ENCODE data around the gene HOXB6.

HOXB6 gene

DNA sequence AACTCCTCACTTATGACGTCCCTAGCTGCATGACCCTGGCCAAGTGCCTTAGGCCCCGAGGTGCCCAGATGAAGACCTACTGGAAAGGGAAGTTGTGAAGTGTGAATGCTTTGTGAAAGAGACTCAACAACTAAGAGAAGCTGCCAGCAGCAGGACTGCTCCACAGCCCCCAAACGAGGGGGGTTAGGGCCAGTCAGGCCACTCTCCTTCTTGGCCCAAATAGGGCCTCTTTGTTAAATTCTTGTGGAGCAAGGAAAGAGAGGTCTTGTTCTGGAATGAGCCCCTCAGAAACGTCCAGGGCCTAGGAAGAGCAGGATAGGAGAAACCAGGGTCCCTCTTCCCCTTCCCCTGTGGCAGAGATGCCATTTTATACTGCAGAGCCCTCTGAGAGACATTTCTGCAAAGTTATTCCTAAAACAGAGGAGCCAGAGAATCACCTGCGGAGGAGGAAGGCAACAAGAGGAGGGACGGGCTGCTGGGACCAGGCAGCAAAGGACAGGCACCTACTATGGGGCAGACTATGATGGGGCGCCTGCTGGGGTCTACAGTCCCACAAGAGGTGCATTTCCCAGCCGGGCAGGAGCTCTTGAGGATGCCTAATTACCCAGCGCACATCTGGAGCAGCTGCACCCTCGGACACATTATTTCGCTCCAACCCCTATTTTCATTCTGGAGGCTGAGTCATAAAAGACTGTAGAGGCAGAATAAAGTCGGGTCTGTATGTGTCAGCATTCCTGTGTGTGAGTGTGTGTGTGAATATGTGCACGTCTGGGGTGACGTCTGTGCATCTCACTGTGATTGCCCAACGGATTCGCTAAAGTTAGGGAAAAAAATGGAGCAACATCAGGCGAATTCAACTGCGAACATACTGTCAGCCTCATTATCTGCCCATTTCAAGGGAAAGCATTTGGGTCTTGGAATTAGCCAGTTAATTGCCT, 32.8 kb upstream of the HOXB6 start:
- Histone ChIP-seq H3K4me1 (ENCODE audit: control insufficient read depth, low read depth, low read length) (peaks cover 3% of the 10 kb centered on the region), H2BK5ac (ENCODE audit: low read length) (no peak overlapping the region), H3K23ac (ENCODE audit: low read length) (no peak overlapping the region), H4K8ac (ENCODE audit: low read depth, low read length) (no peak overlapping the region), H3K36me3 (ENCODE audit: control insufficient read depth, insufficient read depth, low read length) (no peaks in the 10 kb centered on the region), H2BK120ac (ENCODE audit: low read depth, low read length) (no peak overlapping the region), H3K9ac (ENCODE audit: low read length) (no peak overlapping the region), H3K4ac (ENCODE audit: low read depth, low read length) (no peak overlapping the region), H2AK5ac (ENCODE audit: low read length) (no peak overlapping the region), H3K27me3 (ENCODE audit: insufficient read depth, low read length, poor library complexity) (peaks cover 84% of the 10 kb centered on the region), H2BK15ac (replicated peaks; ENCODE audit: low read depth) (no peak overlapping the region), H3K79me2 (ENCODE audit: control insufficient read depth, insufficient read depth, low read length) (no peaks in the 10 kb centered on the region), H3K56ac (ENCODE audit: low read length) (no peak overlapping the region), H4K5ac (ENCODE audit: low read length) (no peak overlapping the region), H3K27ac (ENCODE audit: low read depth, low read length) (no peak overlapping the region), H3K4me3 (ENCODE audit: low read length) (no peak overlapping the region), H3K18ac (ENCODE audit: low read length) (no peak overlapping the region), H3K79me1 (ENCODE audit: low read length) (no peaks in the 10 kb centered on the region), H3K4me2 (ENCODE audit: low read length) (no peak overlapping the region)
- no CpG with 5 or more reads among the region's 18 CpGs for WGBS (ENCODE audit: extremely low coverage, insufficient coverage, low lambda C conversion rate)
- no peak for DNase-seq

DNA sequence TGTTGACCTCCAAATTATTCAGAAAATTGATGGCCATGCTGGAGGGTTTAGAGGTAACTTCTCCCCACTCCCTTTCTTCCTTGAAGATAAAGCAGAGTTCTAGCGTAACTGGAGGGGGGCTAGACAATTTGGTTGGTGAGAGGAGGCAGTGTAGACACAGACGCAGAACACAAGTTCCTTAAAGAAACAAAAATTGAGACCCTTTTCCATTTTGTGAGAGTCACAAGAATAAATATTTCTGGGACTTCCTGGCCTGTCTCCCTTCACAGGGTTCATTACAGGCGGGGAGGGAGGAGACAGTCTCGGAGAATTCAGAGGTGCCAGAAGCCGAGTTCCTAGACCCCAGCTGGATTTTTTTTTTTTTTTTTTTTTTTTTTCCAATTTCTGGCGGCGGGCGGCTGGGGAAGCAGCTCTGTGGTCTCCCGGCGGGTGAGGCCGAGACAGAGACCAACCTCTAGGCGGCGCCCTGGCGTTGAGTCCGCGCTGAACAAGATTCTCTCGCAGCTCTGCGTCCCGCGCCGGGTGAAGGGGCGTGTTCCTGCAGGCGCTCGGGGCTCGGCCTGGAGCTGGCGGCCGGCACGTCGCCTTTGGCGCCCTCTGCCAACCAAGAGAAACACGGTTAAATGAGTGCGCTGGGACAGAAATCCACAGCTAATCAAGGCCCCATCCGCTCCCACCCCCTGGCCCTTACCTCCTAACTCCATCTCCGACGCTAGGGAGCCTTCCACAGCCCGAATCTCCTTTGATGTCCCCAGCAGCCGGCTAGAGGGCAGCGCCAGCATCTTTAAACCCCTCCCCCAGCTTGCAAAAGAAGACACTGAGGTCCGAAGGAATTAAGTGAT, 31.6 kb upstream of the HOXB6 start:
- Histone ChIP-seq H3K27ac (ENCODE audit: low read depth, low read length) (no peak overlapping the region), H3K4me1 (ENCODE audit: control insufficient read depth, low read depth, low read length) (no peaks in the 10 kb centered on the region), H2BK15ac (replicated peaks; ENCODE audit: low read depth) (no peak overlapping the region), H2BK5ac (ENCODE audit: low read length) (no peak overlapping the region), H3K79me1 (ENCODE audit: low read length) (no peaks in the 10 kb centered on the region), H3K27me3 (ENCODE audit: insufficient read depth, low read length, poor library complexity) (peaks cover 86% of the 10 kb centered on the region), H4K5ac (ENCODE audit: low read length) (no peak overlapping the region), H3K36me3 (ENCODE audit: control insufficient read depth, insufficient read depth, low read length) (no peaks in the 10 kb centered on the region), H2AK5ac (ENCODE audit: low read length) (no peak overlapping the region), H3K9ac (ENCODE audit: low read length) (peak overlapping the region; percentile 25), H3K4me2 (ENCODE audit: low read length) (no peak overlapping the region), H3K56ac (ENCODE audit: low read length) (no peak overlapping the region), H3K4ac (ENCODE audit: low read depth, low read length) (no peak overlapping the region), H3K23ac (ENCODE audit: low read length) (no peak overlapping the region), H3K4me3 (ENCODE audit: low read length) (no peak overlapping the region), H3K79me2 (ENCODE audit: control insufficient read depth, insufficient read depth, low read length) (no peaks in the 10 kb centered on the region), H2BK120ac (ENCODE audit: low read depth, low read length) (no peak overlapping the region), H3K18ac (ENCODE audit: low read length) (no peak overlapping the region), H4K8ac (ENCODE audit: low read depth, low read length) (no peak overlapping the region)
- peak; percentile 97 for DNase-seq
- WGBS (ENCODE audit: extremely low coverage, insufficient coverage, low lambda C conversion rate) = no CpG with 5 or more reads among the region's 39 CpGs

DNA sequence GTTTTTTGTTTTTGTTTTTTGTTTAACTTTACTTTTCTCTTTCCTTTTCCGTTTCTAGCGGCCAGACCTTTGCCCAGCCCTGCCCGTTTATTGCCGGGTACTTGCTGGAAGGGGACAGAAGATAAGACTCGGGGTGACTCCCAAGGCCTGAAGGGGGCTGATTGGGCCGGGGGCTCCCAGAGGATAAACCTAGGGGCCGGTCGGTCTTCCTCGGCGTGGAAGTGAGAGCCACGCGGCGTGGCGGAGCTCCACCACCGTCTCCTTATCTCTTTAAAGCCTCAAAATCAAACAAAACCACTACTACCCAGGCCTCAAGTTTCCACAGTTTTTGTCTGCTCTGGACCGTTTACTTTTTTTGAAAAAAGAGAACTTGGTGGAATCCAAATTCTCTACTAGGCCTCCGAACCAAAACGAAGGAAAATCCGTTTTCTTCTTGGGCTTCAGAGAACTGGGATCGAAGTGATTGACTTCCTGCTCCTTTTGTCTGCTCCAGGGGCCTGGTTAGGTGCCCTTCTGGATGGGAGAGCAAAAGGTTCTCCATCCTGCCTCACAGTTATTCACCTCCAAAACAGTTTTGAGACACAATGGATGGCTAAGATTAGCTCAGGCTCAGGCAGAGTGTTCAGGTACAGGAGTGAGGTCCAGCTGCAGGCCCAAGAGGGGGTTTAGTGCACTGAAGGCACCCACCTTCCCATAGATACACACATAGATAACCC, 29.9 kb upstream of the HOXB6 start:
- no peak overlapping the region for H4K8ac ChIP-seq (ENCODE audit: low read depth, low read length)
- no peak overlapping the region for H2BK120ac ChIP-seq (ENCODE audit: low read depth, low read length)
- H3K4ac ChIP-seq (ENCODE audit: low read depth, low read length) = no peak overlapping the region
- H3K56ac ChIP-seq (ENCODE audit: low read length) = no peak overlapping the region
- H2BK15ac ChIP-seq (replicated peaks; ENCODE audit: low read depth) = no peak overlapping the region
- H3K18ac ChIP-seq (ENCODE audit: low read length) = no peak overlapping the region
- H3K79me1 ChIP-seq (ENCODE audit: low read length) = no peaks in the 10 kb centered on the region
- H3K4me3 ChIP-seq (ENCODE audit: low read length) = no peak overlapping the region
- no CpG with 5 or more reads among the region's 20 CpGs for WGBS (ENCODE audit: extremely low coverage, insufficient coverage, low lambda C conversion rate)
- H3K27me3 ChIP-seq (ENCODE audit: insufficient read depth, low read length, poor library complexity) = peaks cover 86% of the 10 kb centered on the region
- no peak overlapping the region for H4K5ac ChIP-seq (ENCODE audit: low read length)
- H3K4me1 ChIP-seq (ENCODE audit: control insufficient read depth, low read depth, low read length) = no peaks in the 10 kb centered on the region
- H2AK5ac ChIP-seq (ENCODE audit: low read length) = no peak overlapping the region
- H3K79me2 ChIP-seq (ENCODE audit: control insufficient read depth, insufficient read depth, low read length) = no peaks in the 10 kb centered on the region
- H3K9ac ChIP-seq (ENCODE audit: low read length) = no peak overlapping the region
- no peak for DNase-seq
- no peak overlapping the region for H3K23ac ChIP-seq (ENCODE audit: low read length)
- no peak overlapping the region for H3K4me2 ChIP-seq (ENCODE audit: low read length)
- no peak overlapping the region for H2BK5ac ChIP-seq (ENCODE audit: low read length)
- H3K36me3 ChIP-seq (ENCODE audit: control insufficient read depth, insufficient read depth, low read length) = no peaks in the 10 kb centered on the region
- no peak overlapping the region for H3K27ac ChIP-seq (ENCODE audit: low read depth, low read length)

DNA sequence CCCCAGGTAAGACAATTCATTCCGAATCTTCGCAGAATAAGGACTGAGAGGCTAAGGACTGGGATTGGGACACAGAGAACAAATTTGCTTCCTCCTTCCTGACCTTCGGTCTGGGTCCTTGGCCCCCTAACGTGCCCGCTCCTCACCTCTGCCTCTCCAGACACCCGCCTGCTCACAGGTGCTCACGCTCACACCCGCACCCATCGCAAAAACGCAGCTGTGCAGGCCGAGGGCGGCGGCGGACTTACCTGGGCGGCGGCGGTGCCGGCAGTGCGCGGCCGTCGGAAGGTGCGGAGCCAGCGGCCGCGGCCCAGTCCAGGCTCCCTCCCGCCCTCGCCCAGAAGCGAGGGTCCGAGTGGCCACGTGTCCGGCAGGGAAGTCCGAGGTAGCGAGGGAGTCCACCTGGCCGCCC, 28.5 kb upstream of the HOXB6 start:
- Histone ChIP-seq H3K18ac (ENCODE audit: low read length) (no peak overlapping the region), H3K23ac (ENCODE audit: low read length) (no peak overlapping the region), H3K79me1 (ENCODE audit: low read length) (no peaks in the 10 kb centered on the region), H3K27me3 (ENCODE audit: insufficient read depth, low read length, poor library complexity) (peaks cover 88% of the 10 kb centered on the region), H3K4me2 (ENCODE audit: low read length) (no peak overlapping the region), H3K4me1 (ENCODE audit: control insufficient read depth, low read depth, low read length) (no peaks in the 10 kb centered on the region), H2BK15ac (replicated peaks; ENCODE audit: low read depth) (no peak overlapping the region), H3K27ac (ENCODE audit: low read depth, low read length) (no peak overlapping the region), H2BK120ac (ENCODE audit: low read depth, low read length) (no peak overlapping the region), H3K4me3 (ENCODE audit: low read length) (no peak overlapping the region), H3K79me2 (ENCODE audit: control insufficient read depth, insufficient read depth, low read length) (no peaks in the 10 kb centered on the region), H3K36me3 (ENCODE audit: control insufficient read depth, insufficient read depth, low read length) (no peaks in the 10 kb centered on the region), H3K9ac (ENCODE audit: low read length) (no peak overlapping the region), H4K8ac (ENCODE audit: low read depth, low read length) (no peak overlapping the region), H3K4ac (ENCODE audit: low read depth, low read length) (no peak overlapping the region), H2BK5ac (ENCODE audit: low read length) (no peak overlapping the region), H3K56ac (ENCODE audit: low read length) (no peak overlapping the region), H2AK5ac (ENCODE audit: low read length) (no peak overlapping the region), H4K5ac (ENCODE audit: low read length) (no peak overlapping the region)
- no peak for DNase-seq
- WGBS (ENCODE audit: extremely low coverage, insufficient coverage, low lambda C conversion rate) = no CpG with 5 or more reads among the region's 35 CpGs

DNA sequence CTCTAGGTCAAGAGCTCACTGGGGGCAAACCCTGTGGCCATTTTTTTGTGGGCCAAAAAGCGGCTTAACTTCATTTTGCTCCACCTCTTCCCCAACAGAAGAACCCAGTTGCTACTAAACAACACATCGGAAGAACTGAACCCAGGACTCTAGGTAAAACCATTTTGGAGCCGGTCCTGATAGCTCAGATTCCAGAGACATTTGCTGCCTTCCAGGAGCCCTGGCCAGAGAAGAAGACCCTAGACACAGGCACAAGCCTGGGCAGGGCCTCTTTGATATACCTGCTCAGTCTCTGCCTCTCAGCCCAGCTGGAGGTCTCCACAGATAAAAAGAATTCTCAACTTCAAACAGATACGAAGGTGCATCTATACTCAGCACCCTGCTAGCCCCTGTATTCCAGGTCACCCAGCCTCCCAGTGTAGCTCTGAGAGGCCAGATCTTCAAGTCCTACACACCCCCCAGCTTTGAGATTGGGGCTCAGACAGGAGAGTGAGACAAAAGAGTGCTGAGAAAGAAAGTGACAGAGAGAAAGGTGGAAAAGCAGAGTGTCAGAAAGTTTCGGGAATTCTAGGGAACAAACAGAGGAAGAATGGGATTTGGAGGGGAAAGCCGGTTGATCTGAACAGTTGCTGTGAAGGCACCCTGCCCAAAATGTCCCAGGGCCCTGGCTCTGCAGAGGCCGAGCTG, 27.9 kb upstream of the HOXB6 start:
- Histone ChIP-seq H3K9ac (ENCODE audit: low read length) (no peak overlapping the region), H2BK120ac (ENCODE audit: low read depth, low read length) (no peak overlapping the region), H3K4me3 (ENCODE audit: low read length) (no peak overlapping the region), H3K79me1 (ENCODE audit: low read length) (no peaks in the 10 kb centered on the region), H3K27ac (ENCODE audit: low read depth, low read length) (no peak overlapping the region), H3K18ac (ENCODE audit: low read length) (no peak overlapping the region), H4K8ac (ENCODE audit: low read depth, low read length) (no peak overlapping the region), H3K4ac (ENCODE audit: low read depth, low read length) (no peak overlapping the region), H4K5ac (ENCODE audit: low read length) (no peak overlapping the region), H3K27me3 (ENCODE audit: insufficient read depth, low read length, poor library complexity) (peaks cover 88% of the 10 kb centered on the region), H3K4me2 (ENCODE audit: low read length) (no peak overlapping the region), H3K4me1 (ENCODE audit: control insufficient read depth, low read depth, low read length) (no peaks in the 10 kb centered on the region), H2BK5ac (ENCODE audit: low read length) (no peak overlapping the region), H3K79me2 (ENCODE audit: control insufficient read depth, insufficient read depth, low read length) (no peaks in the 10 kb centered on the region), H2AK5ac (ENCODE audit: low read length) (no peak overlapping the region), H3K36me3 (ENCODE audit: control insufficient read depth, insufficient read depth, low read length) (no peaks in the 10 kb centered on the region), H2BK15ac (replicated peaks; ENCODE audit: low read depth) (no peak overlapping the region), H3K56ac (ENCODE audit: low read length) (no peak overlapping the region), H3K23ac (ENCODE audit: low read length) (no peak overlapping the region)
- DNase-seq = peak; percentile 13
- WGBS (ENCODE audit: extremely low coverage, insufficient coverage, low lambda C conversion rate) = no CpG with 5 or more reads among the region's 7 CpGs

Data from mesendoderm (in vitro differentiated cells).